ENCODE data around the gene NLRP3. TPM values are rescaled to one million over a fixed set of nuclear protein-coding genes. Genes with fewer than 3 reads are reported as not detected.

The NLRP3 gene
- total and polyA plus RNA-seq, 2 donors from 2014 or later: 4.0 TPM; not detected in 1

DNA sequence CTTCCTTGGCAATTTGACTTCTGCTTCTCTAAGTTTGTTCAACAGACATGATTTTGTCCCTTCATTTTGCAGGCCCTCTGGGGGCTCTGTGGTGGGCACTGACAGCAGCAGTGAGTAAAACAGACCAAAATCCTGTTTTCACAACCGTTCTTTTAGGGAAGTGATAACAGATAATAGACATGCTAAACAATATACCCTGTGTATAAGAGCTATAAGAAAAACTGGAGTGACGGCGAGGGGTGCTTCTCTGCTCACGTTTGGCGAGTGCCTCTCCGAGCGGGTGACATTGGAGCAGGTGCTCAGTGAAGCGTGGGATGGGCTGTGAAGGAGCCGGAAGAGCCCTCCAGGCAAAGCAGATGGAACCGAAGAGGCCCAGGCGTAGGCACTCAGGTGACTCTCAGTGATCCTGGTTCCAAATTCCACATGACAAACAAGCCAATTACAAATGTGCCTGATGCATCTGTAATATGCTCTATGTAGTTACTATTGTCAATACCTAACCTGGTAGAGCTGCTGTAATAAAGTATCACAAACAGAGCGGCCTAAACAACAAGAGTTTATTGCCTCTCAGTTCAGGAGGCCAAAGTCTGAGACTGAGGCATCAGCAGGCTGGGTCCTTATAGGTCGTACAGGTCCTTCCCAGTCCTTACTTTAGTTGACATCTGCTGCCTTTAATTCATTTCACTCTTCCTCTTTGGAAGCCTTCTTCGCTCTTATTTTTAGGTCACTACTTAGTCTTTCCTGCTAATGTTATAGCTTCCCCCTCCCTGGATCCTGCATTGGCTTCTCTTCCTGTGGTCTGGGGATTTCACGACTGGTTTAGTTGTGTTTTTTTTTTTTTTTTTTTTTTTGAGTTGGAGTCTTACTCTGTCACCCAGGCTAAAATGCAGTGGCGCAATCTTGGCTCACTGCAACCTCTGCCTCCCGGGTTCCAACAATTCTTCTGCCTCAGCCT, 21.9 kb downstream of the NLRP3 start:
- intact Hi-C loops (cut with DNase I): no loop called here
- Histone ChIP-seq H3K9ac (ENCODE audit: low read length in 3 of 3) (no peak overlapping the region), H3K9me3 (ENCODE audit: control insufficient read depth in 2 of 3, insufficient read depth in 1 of 3, low read length in 3 of 3) (no peaks in the 10 kb centered on the region), H3K27me3 (ENCODE audit: control insufficient read depth, insufficient read depth, low read length) (no peaks in the 10 kb centered on the region), H3K36me3 (ENCODE audit: control insufficient read depth in 2 of 3, insufficient read depth in 3 of 3, low read length in 3 of 3) (no peaks in the 10 kb centered on the region), H3K4me3 (ENCODE audit: low read length in 3 of 3) (no peak overlapping the region), H3K27ac (ENCODE audit: low read depth in 2 of 2, low read length in 2 of 2) (no peak overlapping the region), H3K4me1 (ENCODE audit: control insufficient read depth in 2 of 3, insufficient read depth in 2 of 3, low read depth in 1 of 3, low read length in 3 of 3) (no peaks in the 10 kb centered on the region)
- TF ChIP-seq CTCF (IDR thresholded peaks at IDR 0.05; ENCODE audit: borderline replicate concordance, extremely low read depth, insufficient read depth): no peak
- DNase-seq (no peak), FAIRE-seq (no peak)

- TF ChIP-seq CTCF (IDR thresholded peaks at IDR 0.05; ENCODE audit: borderline replicate concordance, extremely low read depth, insufficient read depth): no peak
- Histone ChIP-seq H3K9ac (ENCODE audit: low read length in 3 of 3) (no peak overlapping the region), H3K36me3 (ENCODE audit: control insufficient read depth in 2 of 3, insufficient read depth in 3 of 3, low read length in 3 of 3) (no peaks in the 10 kb centered on the region), H3K9me3 (ENCODE audit: control insufficient read depth in 2 of 3, insufficient read depth in 1 of 3, low read length in 3 of 3) (no peaks in the 10 kb centered on the region), H3K4me3 (ENCODE audit: low read length in 3 of 3) (no peak overlapping the region), H3K4me1 (ENCODE audit: control insufficient read depth in 2 of 3, insufficient read depth in 2 of 3, low read depth in 1 of 3, low read length in 3 of 3) (no peaks in the 10 kb centered on the region), H3K27ac (ENCODE audit: low read depth in 2 of 2, low read length in 2 of 2) (no peak overlapping the region), H3K27me3 (ENCODE audit: control insufficient read depth, insufficient read depth, low read length) (no peaks in the 10 kb centered on the region)
- DNase-seq (no peak), FAIRE-seq (no peak)
- intact Hi-C loops (cut with DNase I): no loop called here
Measured at GRCh38 chr1:247440001-247440620, 24.1 kb downstream of the NLRP3 start.

- no peak for TF ChIP-seq CTCF (IDR thresholded peaks at IDR 0.05; ENCODE audit: borderline replicate concordance, extremely low read depth, insufficient read depth)
- no peak for FAIRE-seq
- intact Hi-C loops (cut with DNase I): no loop called here
- Histone ChIP-seq H3K4me1 (ENCODE audit: control insufficient read depth in 2 of 3, insufficient read depth in 2 of 3, low read depth in 1 of 3, low read length in 3 of 3) (no peaks in the 10 kb centered on the region), H3K36me3 (ENCODE audit: control insufficient read depth in 2 of 3, insufficient read depth in 3 of 3, low read length in 3 of 3) (no peaks in the 10 kb centered on the region), H3K27ac (ENCODE audit: low read depth in 2 of 2, low read length in 2 of 2) (no peak overlapping the region), H3K9me3 (ENCODE audit: control insufficient read depth in 2 of 3, insufficient read depth in 1 of 3, low read length in 3 of 3) (peaks cover 0 to 3% (median 0%) of the 10 kb centered on the region in 3 donors), H3K9ac (ENCODE audit: low read length in 3 of 3) (no peak overlapping the region), H3K27me3 (ENCODE audit: control insufficient read depth, insufficient read depth, low read length) (no peaks in the 10 kb centered on the region), H3K4me3 (ENCODE audit: low read length in 3 of 3) (no peak overlapping the region)
- DNase-seq: no peak
Measured at GRCh38 chr1:247441606-247442005, 25.6 kb downstream of the NLRP3 start.
